Measurements from ENCODE around the gene PSMB7.

The PSMB7 gene

GRCh38 chr9:124334568-124335319 lies 80.5 kb downstream of the PSMB7 start:
- H3K27ac ChIP-seq (ENCODE audit: low read depth, low read length), result no peak overlapping the region
- no peak overlapping the region for H3K4me3 ChIP-seq (ENCODE audit: low read depth in 1 of 5, low read length in 5 of 5)
- H3K9ac ChIP-seq (ENCODE audit: low read length in 5 of 5), result no peak overlapping the region
- no peaks in the 10 kb centered on the region for H3K4me1 ChIP-seq (ENCODE audit: control insufficient read depth in 5 of 5, insufficient read depth in 5 of 5, low read length in 5 of 5)
- H3K27me3 ChIP-seq (ENCODE audit: control insufficient read depth in 5 of 5, insufficient read depth in 4 of 5, low read length in 5 of 5), result no peaks in the 10 kb centered on the region
- H3K36me3 ChIP-seq (ENCODE audit: control insufficient read depth in 5 of 5, insufficient read depth in 5 of 5, low read length in 5 of 5), result peaks cover 7 to 87% (median 69%) of the 10 kb centered on the region in 5 donors
- H3K9me3 ChIP-seq (ENCODE audit: control insufficient read depth in 5 of 5, low read length in 5 of 5), result peaks cover 0 to 10% (median 8%) of the 10 kb centered on the region in 5 donors

GRCh38 chr9:124333203-124333579 lies 82.1 kb downstream of the PSMB7 start:
- Histone ChIP-seq H3K9me3 (ENCODE audit: control insufficient read depth in 5 of 5, low read length in 5 of 5) (peaks cover 0 to 10% (median 8%) of the 10 kb centered on the region in 5 donors), H3K9ac (ENCODE audit: low read length in 5 of 5) (no peak overlapping the region), H3K27me3 (ENCODE audit: control insufficient read depth in 5 of 5, insufficient read depth in 4 of 5, low read length in 5 of 5) (no peaks in the 10 kb centered on the region), H3K4me3 (ENCODE audit: low read depth in 1 of 5, low read length in 5 of 5) (no peak overlapping the region), H3K27ac (ENCODE audit: low read depth, low read length) (no peak overlapping the region), H3K4me1 (ENCODE audit: control insufficient read depth in 5 of 5, insufficient read depth in 5 of 5, low read length in 5 of 5) (no peaks in the 10 kb centered on the region), H3K36me3 (ENCODE audit: control insufficient read depth in 5 of 5, insufficient read depth in 5 of 5, low read length in 5 of 5) (peaks cover 7 to 90% (median 77%) of the 10 kb centered on the region in 5 donors)

- Histone ChIP-seq H3K27me3 (ENCODE audit: control insufficient read depth in 5 of 5, insufficient read depth in 4 of 5, low read length in 5 of 5) (no peaks in the 10 kb centered on the region), H3K27ac (ENCODE audit: low read depth, low read length) (no peak overlapping the region), H3K36me3 (ENCODE audit: control insufficient read depth in 5 of 5, insufficient read depth in 5 of 5, low read length in 5 of 5) (peaks cover 4 to 90% (median 77%) of the 10 kb centered on the region in 5 donors), H3K9me3 (ENCODE audit: control insufficient read depth in 5 of 5, low read length in 5 of 5) (peaks cover 0 to 7% (median 7%) of the 10 kb centered on the region in 5 donors), H3K4me3 (ENCODE audit: low read depth in 1 of 5, low read length in 5 of 5) (no peak overlapping the region), H3K9ac (ENCODE audit: low read length in 5 of 5) (no peak overlapping the region), H3K4me1 (ENCODE audit: control insufficient read depth in 5 of 5, insufficient read depth in 5 of 5, low read length in 5 of 5) (no peaks in the 10 kb centered on the region)
Measured at GRCh38 chr9:124332361-124333202, 82.7 kb downstream of the PSMB7 start.

GRCh38 chr9:124331580-124331979 lies 83.7 kb downstream of the PSMB7 start:
- H3K4me1 ChIP-seq (ENCODE audit: control insufficient read depth in 5 of 5, insufficient read depth in 5 of 5, low read length in 5 of 5), result no peaks in the 10 kb centered on the region
- H3K9ac ChIP-seq (ENCODE audit: low read length in 5 of 5), result no peak overlapping the region
- no peaks in the 10 kb centered on the region for H3K27me3 ChIP-seq (ENCODE audit: control insufficient read depth in 5 of 5, insufficient read depth in 4 of 5, low read length in 5 of 5)
- H3K4me3 ChIP-seq (ENCODE audit: low read depth in 1 of 5, low read length in 5 of 5), result no peak overlapping the region
- H3K9me3 ChIP-seq (ENCODE audit: control insufficient read depth in 5 of 5, low read length in 5 of 5), result no peaks in the 10 kb centered on the region
- peaks cover 0 to 92% (median 80%) of the 10 kb centered on the region in 5 donors for H3K36me3 ChIP-seq (ENCODE audit: control insufficient read depth in 5 of 5, insufficient read depth in 5 of 5, low read length in 5 of 5)
- no peak overlapping the region for H3K27ac ChIP-seq (ENCODE audit: low read depth, low read length)

DNA sequence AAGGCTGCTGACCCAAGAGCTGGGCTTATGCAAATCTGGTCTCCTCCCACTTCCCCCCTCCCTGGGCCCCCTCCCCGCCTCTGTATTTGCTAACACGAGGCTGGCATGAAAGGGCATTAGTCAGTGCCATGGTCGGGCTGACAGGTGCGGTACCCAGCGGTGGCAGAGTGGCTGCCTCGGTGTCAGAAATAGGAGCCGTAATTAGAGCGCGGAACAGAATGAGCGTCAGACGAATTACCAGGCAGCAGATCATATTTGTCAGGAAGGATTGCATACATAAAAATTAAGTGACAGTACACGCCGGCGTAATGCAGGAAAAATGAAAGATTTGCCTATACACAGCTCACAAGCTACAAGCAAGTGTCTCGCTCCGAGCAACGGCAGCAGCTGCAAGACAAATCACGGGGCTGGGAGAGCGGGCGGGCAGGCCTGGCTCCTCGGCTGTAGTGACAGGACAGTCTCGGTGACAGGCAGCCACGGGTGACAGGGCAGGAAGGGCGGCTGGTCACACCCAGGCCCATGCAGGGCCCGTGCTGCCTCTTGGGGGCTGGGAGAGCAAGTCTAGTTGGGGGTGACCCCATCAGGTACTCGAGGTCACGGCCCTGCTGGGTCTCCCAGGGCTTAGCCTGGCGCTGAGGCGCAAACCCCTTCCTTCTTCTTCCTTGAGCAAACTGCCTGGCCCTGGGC lies 85.1 kb downstream of the PSMB7 start:
- Histone ChIP-seq H3K4me1 (ENCODE audit: control insufficient read depth in 5 of 5, insufficient read depth in 5 of 5, low read length in 5 of 5) (no peaks in the 10 kb centered on the region), H3K36me3 (ENCODE audit: control insufficient read depth in 5 of 5, insufficient read depth in 5 of 5, low read length in 5 of 5) (peaks cover 0 to 94% (median 85%) of the 10 kb centered on the region in 5 donors), H3K4me3 (ENCODE audit: low read depth in 1 of 5, low read length in 5 of 5) (no peak overlapping the region), H3K9me3 (ENCODE audit: control insufficient read depth in 5 of 5, low read length in 5 of 5) (no peaks in the 10 kb centered on the region), H3K27ac (ENCODE audit: low read depth, low read length) (no peak overlapping the region), H3K9ac (ENCODE audit: low read length in 5 of 5) (no peak overlapping the region), H3K27me3 (ENCODE audit: control insufficient read depth in 5 of 5, insufficient read depth in 4 of 5, low read length in 5 of 5) (no peaks in the 10 kb centered on the region)

DNA sequence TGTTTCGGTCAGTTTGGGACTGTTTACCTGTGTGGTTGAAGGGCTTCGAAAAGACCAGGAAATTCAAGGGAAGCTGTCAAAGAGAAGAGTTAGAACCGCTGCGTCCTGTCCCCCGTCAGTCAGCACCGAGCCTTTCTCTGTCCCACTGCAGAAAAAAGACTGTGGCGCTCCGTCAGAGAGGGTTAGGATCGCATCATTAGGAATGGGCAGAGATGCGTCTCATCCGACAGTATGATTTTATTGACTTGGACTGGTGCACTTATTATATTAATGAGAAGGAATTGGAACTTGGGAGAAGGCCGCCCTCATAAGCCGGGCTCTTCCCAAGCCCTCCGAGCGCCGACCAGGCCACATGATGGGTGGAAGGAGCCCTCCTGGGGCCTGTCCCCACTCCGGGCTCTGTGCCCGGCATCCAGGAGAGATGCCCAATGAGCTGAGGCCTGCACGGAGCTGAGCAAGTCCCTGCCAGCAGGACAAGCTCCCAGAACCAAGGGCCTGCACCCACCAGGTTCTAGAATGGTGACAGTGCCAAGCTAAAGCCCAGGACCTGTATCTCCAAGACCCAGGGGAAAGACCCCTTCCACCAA lies 85.9 kb downstream of the PSMB7 start:
- Histone ChIP-seq H3K9ac (ENCODE audit: low read length in 5 of 5) (no peak overlapping the region), H3K4me3 (ENCODE audit: low read depth in 1 of 5, low read length in 5 of 5) (no peak overlapping the region), H3K4me1 (ENCODE audit: control insufficient read depth in 5 of 5, insufficient read depth in 5 of 5, low read length in 5 of 5) (no peaks in the 10 kb centered on the region), H3K36me3 (ENCODE audit: control insufficient read depth in 5 of 5, insufficient read depth in 5 of 5, low read length in 5 of 5) (peaks cover 0 to 91% (median 80%) of the 10 kb centered on the region in 5 donors), H3K27ac (ENCODE audit: low read depth, low read length) (no peak overlapping the region), H3K9me3 (ENCODE audit: control insufficient read depth in 5 of 5, low read length in 5 of 5) (no peaks in the 10 kb centered on the region), H3K27me3 (ENCODE audit: control insufficient read depth in 5 of 5, insufficient read depth in 4 of 5, low read length in 5 of 5) (no peaks in the 10 kb centered on the region)

DNA sequence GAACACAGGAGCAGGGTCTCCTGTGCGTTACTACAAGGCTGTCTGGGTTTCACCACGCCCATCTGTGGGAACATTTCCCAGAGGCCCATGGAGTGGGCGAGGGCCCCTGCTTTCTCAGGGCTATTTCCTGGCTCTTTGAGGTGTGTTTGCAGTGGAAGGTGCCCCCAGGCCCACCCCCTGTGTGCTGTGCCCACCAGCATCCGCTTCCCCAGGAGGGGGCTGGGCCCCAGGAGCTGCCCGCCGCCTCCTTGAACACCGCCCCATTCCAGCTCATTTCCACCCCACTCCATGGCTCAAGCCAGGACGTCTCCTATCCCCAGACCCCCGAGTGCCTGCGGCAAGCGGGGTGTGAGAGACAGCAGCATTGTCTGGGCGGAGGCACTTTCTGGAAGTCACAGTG lies 87.0 kb downstream of the PSMB7 start:
- Histone ChIP-seq H3K4me1 (ENCODE audit: control insufficient read depth in 5 of 5, insufficient read depth in 5 of 5, low read length in 5 of 5) (no peaks in the 10 kb centered on the region), H3K9ac (ENCODE audit: low read length in 5 of 5) (no peak overlapping the region), H3K9me3 (ENCODE audit: control insufficient read depth in 5 of 5, low read length in 5 of 5) (no peaks in the 10 kb centered on the region), H3K27me3 (ENCODE audit: control insufficient read depth in 5 of 5, insufficient read depth in 4 of 5, low read length in 5 of 5) (no peaks in the 10 kb centered on the region), H3K4me3 (ENCODE audit: low read depth in 1 of 5, low read length in 5 of 5) (no peak overlapping the region), H3K36me3 (ENCODE audit: control insufficient read depth in 5 of 5, insufficient read depth in 5 of 5, low read length in 5 of 5) (peaks cover 0 to 94% (median 85%) of the 10 kb centered on the region in 5 donors), H3K27ac (ENCODE audit: low read depth, low read length) (no peak overlapping the region)

DNA sequence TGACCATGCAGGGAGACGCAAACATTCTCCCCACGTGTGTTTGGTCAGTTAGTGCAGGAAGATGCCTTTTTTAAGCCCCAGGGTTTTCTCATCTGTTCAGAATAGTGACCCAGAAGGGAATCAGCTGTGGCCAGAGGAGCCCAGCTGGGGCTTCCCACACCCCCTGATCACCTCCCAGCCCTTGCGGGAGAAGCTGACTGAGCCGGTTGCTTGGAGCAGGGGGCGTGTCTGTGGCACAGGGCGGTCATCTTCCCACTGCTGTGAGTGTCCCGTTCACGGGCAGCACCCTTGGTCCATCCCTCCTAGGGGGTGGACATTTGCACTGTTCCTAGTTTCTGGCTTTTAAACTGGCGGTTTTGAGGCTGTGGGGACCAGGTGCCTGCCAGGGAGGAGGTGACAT lies 87.8 kb downstream of the PSMB7 start:
- Histone ChIP-seq H3K9me3 (ENCODE audit: control insufficient read depth in 5 of 5, low read length in 5 of 5) (no peaks in the 10 kb centered on the region), H3K27me3 (ENCODE audit: control insufficient read depth in 5 of 5, insufficient read depth in 4 of 5, low read length in 5 of 5) (no peaks in the 10 kb centered on the region), H3K4me1 (ENCODE audit: control insufficient read depth in 5 of 5, insufficient read depth in 5 of 5, low read length in 5 of 5) (no peaks in the 10 kb centered on the region), H3K36me3 (ENCODE audit: control insufficient read depth in 5 of 5, insufficient read depth in 5 of 5, low read length in 5 of 5) (peaks cover 0 to 94% (median 85%) of the 10 kb centered on the region in 5 donors), H3K27ac (ENCODE audit: low read depth, low read length) (no peak overlapping the region), H3K4me3 (ENCODE audit: low read depth in 1 of 5, low read length in 5 of 5) (no peak overlapping the region), H3K9ac (ENCODE audit: low read length in 5 of 5) (no peak overlapping the region)

DNA sequence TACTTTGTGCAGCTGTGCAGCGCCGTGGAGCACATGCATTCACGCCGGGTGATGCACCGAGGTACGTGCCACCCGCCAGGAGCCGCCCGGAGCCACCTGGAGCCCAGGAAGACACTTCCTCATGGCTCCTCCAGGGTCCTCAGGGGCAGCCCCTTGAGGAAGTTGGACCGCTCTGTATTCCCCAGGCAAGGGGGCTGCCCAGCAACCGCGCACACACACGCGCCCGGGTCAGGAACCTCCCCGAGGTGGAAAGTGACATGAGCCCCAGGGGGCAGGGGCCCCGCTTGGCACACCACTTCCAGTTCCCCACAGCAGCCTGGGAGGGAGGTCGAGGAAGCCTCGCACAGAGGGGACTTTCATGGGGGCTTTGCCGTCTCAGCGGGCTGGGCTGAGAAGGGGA lies 88.9 kb downstream of the PSMB7 start:
- Histone ChIP-seq H3K4me3 (ENCODE audit: low read depth in 1 of 5, low read length in 5 of 5) (no peak overlapping the region), H3K27ac (ENCODE audit: low read depth, low read length) (no peak overlapping the region), H3K27me3 (ENCODE audit: control insufficient read depth in 5 of 5, insufficient read depth in 4 of 5, low read length in 5 of 5) (no peaks in the 10 kb centered on the region), H3K9ac (ENCODE audit: low read length in 5 of 5) (no peak overlapping the region), H3K36me3 (ENCODE audit: control insufficient read depth in 5 of 5, insufficient read depth in 5 of 5, low read length in 5 of 5) (peaks cover 0 to 94% (median 84%) of the 10 kb centered on the region in 5 donors), H3K9me3 (ENCODE audit: control insufficient read depth in 5 of 5, low read length in 5 of 5) (no peaks in the 10 kb centered on the region), H3K4me1 (ENCODE audit: control insufficient read depth in 5 of 5, insufficient read depth in 5 of 5, low read length in 5 of 5) (peaks cover 0 to 4% (median 0%) of the 10 kb centered on the region in 5 donors)

All from subcutaneous abdominal adipose tissue (tissue), 5 donors.